ENCODE measurements around the gene TMEM132E.

Gene TMEM132E

GRCh38 chr17:34653511-34653910 is 74.1 kb downstream of the TMEM132E start:
- peak overlapping the region in 1 of 3 experiments; percentile 39 for H3K4me3 Mint-ChIP-seq
- peaks cover 33% of the 10 kb centered on the region for H3K27me3 Mint-ChIP-seq (ENCODE audit: low read depth)
- H3K9me3 Mint-ChIP-seq = no peaks in the 10 kb centered on the region
- H3K27ac Mint-ChIP-seq = peak overlapping the region in 2 of 3 experiments; percentile 76 to 80
- TF ChIP-seq, protein P1, sequence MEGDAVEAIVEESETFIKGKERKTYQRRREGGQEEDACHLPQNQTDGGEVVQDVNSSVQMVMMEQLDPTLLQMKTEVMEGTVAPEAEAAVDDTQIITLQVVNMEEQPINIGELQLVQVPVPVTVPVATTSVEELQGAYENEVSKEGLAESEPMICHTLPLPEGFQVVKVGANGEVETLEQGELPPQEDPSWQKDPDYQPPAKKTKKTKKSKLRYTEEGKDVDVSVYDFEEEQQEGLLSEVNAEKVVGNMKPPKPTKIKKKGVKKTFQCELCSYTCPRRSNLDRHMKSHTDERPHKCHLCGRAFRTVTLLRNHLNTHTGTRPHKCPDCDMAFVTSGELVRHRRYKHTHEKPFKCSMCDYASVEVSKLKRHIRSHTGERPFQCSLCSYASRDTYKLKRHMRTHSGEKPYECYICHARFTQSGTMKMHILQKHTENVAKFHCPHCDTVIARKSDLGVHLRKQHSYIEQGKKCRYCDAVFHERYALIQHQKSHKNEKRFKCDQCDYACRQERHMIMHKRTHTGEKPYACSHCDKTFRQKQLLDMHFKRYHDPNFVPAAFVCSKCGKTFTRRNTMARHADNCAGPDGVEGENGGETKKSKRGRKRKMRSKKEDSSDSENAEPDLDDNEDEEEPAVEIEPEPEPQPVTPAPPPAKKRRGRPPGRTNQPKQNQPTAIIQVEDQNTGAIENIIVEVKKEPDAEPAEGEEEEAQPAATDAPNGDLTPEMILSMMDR (IDR thresholded peaks at IDR 0.05; ENCODE audit: unreplicated experiment in 3 of 3) = no peak
- peaks cover 50% of the 10 kb centered on the region for H3K4me1 Mint-ChIP-seq
- H3K36me3 Mint-ChIP-seq (ENCODE audit: low read depth) = no peaks in the 10 kb centered on the region

- TF ChIP-seq, protein P1 (IDR thresholded peaks at IDR 0.05; ENCODE audit: unreplicated experiment in 3 of 3) = no peak
- Mint-ChIP-seq H3K27ac (peak overlapping the region in 2 of 3 experiments; percentile 76 to 80), H3K4me3 (no peak overlapping the region), H3K4me1 (peaks cover 50% of the 10 kb centered on the region), H3K27me3 (ENCODE audit: low read depth) (peaks cover 35% of the 10 kb centered on the region), H3K9me3 (no peaks in the 10 kb centered on the region), H3K36me3 (ENCODE audit: low read depth) (no peaks in the 10 kb centered on the region)
These were observed 75.0 kb downstream of the TMEM132E start for GRCh38 chr17:34654276-34654880.

GRCh38 chr17:34654881-34655276 is 75.5 kb downstream of the TMEM132E start:
- TF ChIP-seq, protein P1 (IDR thresholded peaks at IDR 0.05; ENCODE audit: unreplicated experiment in 3 of 3) = no peak
- Mint-ChIP-seq H3K27ac (peak overlapping the region in 1 of 3 experiments; percentile 80), H3K4me3 (no peak overlapping the region), H3K4me1 (peaks cover 46% of the 10 kb centered on the region), H3K27me3 (ENCODE audit: low read depth) (peaks cover 37% of the 10 kb centered on the region), H3K36me3 (ENCODE audit: low read depth) (no peaks in the 10 kb centered on the region), H3K9me3 (no peaks in the 10 kb centered on the region)

GRCh38 chr17:34656801-34657200 is 77.4 kb downstream of the TMEM132E start:
- Mint-ChIP-seq H3K4me1 (peaks cover 33% of the 10 kb centered on the region), H3K4me3 (no peak overlapping the region), H3K9me3 (no peaks in the 10 kb centered on the region), H3K27ac (no peak overlapping the region), H3K27me3 (ENCODE audit: low read depth) (peaks cover 37% of the 10 kb centered on the region), H3K36me3 (ENCODE audit: low read depth) (no peaks in the 10 kb centered on the region)
- TF ChIP-seq, protein P1 (IDR thresholded peaks at IDR 0.05; ENCODE audit: unreplicated experiment in 3 of 3) = no peak

GRCh38 chr17:34658811-34659560 is 79.6 kb downstream of the TMEM132E start:
- Mint-ChIP-seq H3K4me3 (no peak overlapping the region), H3K36me3 (ENCODE audit: low read depth) (no peaks in the 10 kb centered on the region), H3K9me3 (no peaks in the 10 kb centered on the region), H3K4me1 (peaks cover 13% of the 10 kb centered on the region), H3K27ac (no peak overlapping the region), H3K27me3 (ENCODE audit: low read depth) (peaks cover 27% of the 10 kb centered on the region)
- TF ChIP-seq, protein P1 (IDR thresholded peaks at IDR 0.05; ENCODE audit: unreplicated experiment in 3 of 3) = no peak

Measured in nephron (organoid).